Fibroblast of the aortic adventitia (primary cell): ENCODE data around the gene CADM4. TPM values are rescaled to one million over a fixed set of nuclear protein-coding genes. Genes with fewer than 3 reads are reported as not detected.
"Not testable (repeated sequence)": the region's sequence is repeated elsewhere in the genome, so short reads cannot be mapped to it uniquely, and the experiment has no call there.

Experiments
- DNase-seq: peaks from one replicate; pipeline ENCODE4 v3.0.0-alpha.2; 2010; ENCODE audit warnings: low read depth
- H3K4me3 ChIP-seq: 2 replicates; pipeline ENCODE4 v1.5.1; 2011; ENCODE audit warnings: low read depth, mild to moderate bottlenecking, control low read depth, low read length, moderate library complexity
- CTCF ChIP-seq: IDR thresholded peaks from 2 replicates; pipeline ENCODE4 v1.5.1; 2011; ENCODE audit warnings: mild to moderate bottlenecking, low read length, control low read depth, inconsistent platforms; ENCODE audit not compliant: insufficient read depth
- total RNA-seq: library from RNA; depleted of rRNA; stranded (reverse); fragments of >200 nt; gene quantifications from 2 replicates; pipeline ENCODE4 v1.2.3, GENCODE V29; 2012; ENCODE audit warnings: low replicate concordance

The CADM4 gene
- total RNA-seq, 1 donor = 0.27 TPM

- DNase-seq = no peak
- TF ChIP-seq CTCF = no peak
- H3K4me3 ChIP-seq = no peak overlapping the region
Measured at GRCh38 chr19:43610493-43610892, 29.2 kb downstream of the CADM4 start.

- DNase-seq = no peak
- no peak overlapping the region for H3K4me3 ChIP-seq
- no peak for TF ChIP-seq CTCF
Measured at GRCh38 chr19:43609872-43610271, 29.8 kb downstream of the CADM4 start.

GRCh38 chr19:43607238-43608205, 32.1 kb downstream of the CADM4 start:
- no peak for TF ChIP-seq CTCF
- no peak for DNase-seq
- H3K4me3 ChIP-seq = no peak overlapping the region

GRCh38 chr19:43606569-43607229, 33.0 kb downstream of the CADM4 start:
- TF ChIP-seq CTCF = no peak
- no peak overlapping the region for H3K4me3 ChIP-seq
- no peak for DNase-seq

GRCh38 chr19:43605875-43606568, 33.6 kb downstream of the CADM4 start:
- DNase-seq = no peak
- TF ChIP-seq CTCF = no peak
- no peak overlapping the region for H3K4me3 ChIP-seq

GRCh38 chr19:43600326-43600725, 39.3 kb downstream of the CADM4 start:
- not testable (repeated sequence) for DNase-seq, H3K4me3 ChIP-seq
